22Rv1 (cell line): ENCODE data around the gene KRT73.

Experiments used
- CTCF ChIP-seq: fragments of 450-650 bp; IDR thresholded peaks from 2 replicates; pipeline ENCODE4 v1.5.1; 2017; ENCODE audit warnings: mild to moderate bottlenecking
- ZFX ChIP-seq: fragments of 450-650 bp; IDR thresholded peaks from 2 replicates; pipeline ENCODE4 v1.6.1; 2017; ENCODE audit warnings: antibody characterized with exemption, borderline replicate concordance

- TF ChIP-seq CTCF (no peak), ZFX (no peak)
Observed at GRCh38 chr12:52558781-52559445, 59.4 kb downstream of the KRT73 start.
